H1 (cell line): ENCODE results near the gene STIMATE. TPM values are rescaled to one million over a fixed set of nuclear protein-coding genes. Genes with fewer than 3 reads are reported as not detected.

ENCODE experiments used
- HDAC2 ChIP-seq, 2 experiments: fragments of 300-600 bp in 1 of 2; sonication (generic) in 1 of 2; IDR thresholded peaks; 2 replicates each; pipeline ENCODE4 v1.6.1; 2011 to 2012; ENCODE audit warnings: low read depth in 2 of 2, low read length in 2 of 2, mild to moderate bottlenecking in 2 of 2, moderate library complexity in 2 of 2, borderline replicate concordance in 1 of 2, inconsistent platforms in 1 of 2
- KDM4A ChIP-seq: IDR thresholded peaks from one replicate; pipeline ENCODE4 v1.7.1; 2012; ENCODE audit warnings: low read depth, mild to moderate bottlenecking, moderate library complexity, low read length, inconsistent platforms; ENCODE audit not compliant: severe bottlenecking
- MAX ChIP-seq: IDR thresholded peaks from 2 replicates; pipeline ENCODE4 v1.6.1; 2012; ENCODE audit warnings: inconsistent platforms
- NRF1 ChIP-seq: IDR thresholded peaks from 2 replicates; pipeline ENCODE4 v1.6.1; 2011; ENCODE audit warnings: mild to moderate bottlenecking, low read depth, low read length, improper control_type of control experiment
- POLR2AphosphoS5 ChIP-seq: IDR thresholded peaks from 2 replicates; pipeline ENCODE4 v1.6.1; 2011; ENCODE audit warnings: low read depth, low read length
- RXRA ChIP-seq: IDR thresholded peaks from 2 replicates; pipeline ENCODE4 v1.6.1; 2011; ENCODE audit warnings: low read depth, mild to moderate bottlenecking, low read length, moderate library complexity; ENCODE audit not compliant: insufficient read depth
- TAF7 ChIP-seq: optimal IDR thresholded peaks from 2 replicates; pipeline ENCODE3; 2011; ENCODE audit warnings: low read depth, mild to moderate bottlenecking, inconsistent platforms, low read length, moderate library complexity, borderline replicate concordance
- YY1 ChIP-seq: IDR thresholded peaks from 2 replicates; pipeline ENCODE4 v1.6.1; 2011; ENCODE audit warnings: low read depth, mild to moderate bottlenecking, low read length
- polyA plus RNA-seq, 7 experiments: library from polyadenylated mRNA; depleted of rRNA in 3 of 7; stranded (reverse) in 5 of 7; unstranded in 2 of 7; fragments of >200 nt in 5 of 7; fragments of 200-250 nt in 2 of 7; gene quantifications; 1 replicate in 5 of 7; 2 replicates in 1 of 7; 4 replicates in 1 of 7; pipeline versions ENCODE4 v1.2.1 to v1.2.3, GENCODE V29; 2011 to 2013; ENCODE audit warnings: missing spikeins in 2 of 7, mixed read lengths in 2 of 7
- total RNA-seq: library from RNA; stranded (reverse); fragmentation: NEBNext Ultra II Directional; extraction: Animal tissue kit (Norgen Biotek cat#: 25700); gene quantifications from 2 replicates; pipeline ENCODE4 v1.2.1, GENCODE V29; 2021

The STIMATE gene
- total and polyA plus RNA-seq, 2 of the 8 experiments (the other 6 are each of a cell fraction or from before 2014, with no cell fraction given), result 17.5 to 22.1 TPM

GRCh38 chr3:52847726-52848125 lies 49.6 kb downstream of the STIMATE start (continued):
- no peak for TF ChIP-seq KDM4A
- no peak for TF ChIP-seq YY1
- TF ChIP-seq MAX, result no peak
- TF ChIP-seq HDAC2 (IDR thresholded peaks at IDR 0.05; ENCODE audit: borderline replicate concordance in 1 of 2, low read depth in 2 of 2, low read length in 2 of 2), result no peak
- no peak for TF ChIP-seq POLR2AphosphoS5
- no peak for TF ChIP-seq NRF1
- no peak for TF ChIP-seq TAF7
- no peak for TF ChIP-seq RXRA
- TF ChIP-seq, all 59 proteins: peak for 0
